Left kidney (tissue), 2 donors: ENCODE data around the gene DAB2IP. TPM values are rescaled to one million over a fixed set of nuclear protein-coding genes. Genes with fewer than 3 reads are reported as not detected.
"Not testable (repeated sequence)": the region's sequence is repeated elsewhere in the genome, so short reads cannot be mapped to it uniquely, and the experiment has no call there.

ENCODE experiments used
- DNase-seq: peaks from one replicate; pipeline ENCODE4 v3.0.0-alpha.2; 2013
- polyA plus RNA-seq: library from polyadenylated mRNA; unstranded; fragments of 120-200 nt; gene quantifications from one replicate; pipeline ENCODE4 v1.2.1, GENCODE V29; 2013; ENCODE audit not compliant: insufficient read length

The DAB2IP gene
- polyA plus RNA-seq, 1 donor: 42.5 TPM

GRCh38 chr9:121794334-121794733 lies 142.9 kb downstream of the DAB2IP start:
- not testable (repeated sequence) for DNase-seq

GRCh38 chr9:121797081-121797480 lies 145.6 kb downstream of the DAB2IP start:
- peak; percentile 73 for DNase-seq

GRCh38 chr9:121798941-121799340 lies 147.5 kb downstream of the DAB2IP start:
- DNase-seq: no peak

GRCh38 chr9:121800376-121800775 lies 148.9 kb downstream of the DAB2IP start:
- no peak for DNase-seq

- no peak for DNase-seq
Observed at GRCh38 chr9:121801579-121801978, 150.1 kb downstream of the DAB2IP start.

- no peak for DNase-seq
Observed at GRCh38 chr9:121802753-121803152, 151.3 kb downstream of the DAB2IP start.

- DNase-seq: no peak
Observed at GRCh38 chr9:121807069-121807822, 155.8 kb downstream of the DAB2IP start.

GRCh38 chr9:121807823-121808278 lies 156.4 kb downstream of the DAB2IP start:
- no peak for DNase-seq

- DNase-seq: no peak
Observed at GRCh38 chr9:121808781-121809180, 157.3 kb downstream of the DAB2IP start.

- no peak for DNase-seq
Observed at GRCh38 chr9:121809356-121810050, 158.1 kb downstream of the DAB2IP start.

- DNase-seq: no peak
Observed at GRCh38 chr9:121810489-121810888, 159.1 kb downstream of the DAB2IP start.

GRCh38 chr9:121811140-121811539 lies 159.7 kb downstream of the DAB2IP start:
- DNase-seq: no peak

GRCh38 chr9:121811751-121812150 lies 160.3 kb downstream of the DAB2IP start:
- DNase-seq: no peak

GRCh38 chr9:121812159-121812735 lies 160.8 kb downstream of the DAB2IP start:
- no peak for DNase-seq

GRCh38 chr9:121813519-121814210 lies 162.2 kb downstream of the DAB2IP start:
- DNase-seq: no peak

GRCh38 chr9:121814594-121814993 lies 163.2 kb downstream of the DAB2IP start:
- DNase-seq: no peak

GRCh38 chr9:121815084-121815483 lies 163.7 kb downstream of the DAB2IP start:
- DNase-seq: no peak

- no peak for DNase-seq
Observed at GRCh38 chr9:121815546-121816448, 164.4 kb downstream of the DAB2IP start.

GRCh38 chr9:121816449-121816817 lies 165.0 kb downstream of the DAB2IP start:
- no peak for DNase-seq

- no peak for DNase-seq
Observed at GRCh38 chr9:121816845-121817450, 165.5 kb downstream of the DAB2IP start.

- no peak for DNase-seq
Observed at GRCh38 chr9:121817476-121817875, 166.0 kb downstream of the DAB2IP start.
